Spleen (tissue), 11 donors: Measurements from ENCODE around the gene MAD2L1BP. TPM values are rescaled to one million over a fixed set of nuclear protein-coding genes. Genes with fewer than 3 reads are reported as not detected.

Experiments
- DNase-seq: peaks from one replicate; pipeline ENCODE4 v3.0.0-alpha.2; 2020
- H3K27ac ChIP-seq, 8 donors: fragments of 200-600 bp; sonication (generic) in 7 of 8; 1 replicate in 4 of 8; 2 replicates in 4 of 8; pipeline versions ENCODE4 v1.5.0 to v1.8.0; 2016 to 2021; ENCODE audit warnings: inconsistent platforms in 4 of 8, mild to moderate bottlenecking in 4 of 8, moderate library complexity in 1 of 8
- H3K27me3 ChIP-seq, 7 donors: fragments of 200-600 bp; sonication (generic) in 6 of 7; replicated peaks in 1 of 7; 1 replicate in 4 of 7; 2 replicates in 3 of 7; pipeline versions ENCODE4 v1.5.0 to v1.8.0; 2016 to 2021; ENCODE audit warnings: inconsistent platforms in 3 of 7, mild to moderate bottlenecking in 1 of 7
- H3K36me3 ChIP-seq, 6 donors: fragments of 200-600 bp; sonication (generic) in 5 of 6; 1 replicate in 4 of 6; 2 replicates in 2 of 6; pipeline versions ENCODE4 v1.5.0 to v1.8.0; 2016 to 2021; ENCODE audit warnings: inconsistent platforms in 2 of 6
- H3K4me1 ChIP-seq, 6 donors: fragments of 200-600 bp; sonication (generic) in 5 of 6; 1 replicate in 3 of 6; 2 replicates in 3 of 6; pipeline versions ENCODE4 v1.5.0 to v1.8.0; 2016 to 2021; ENCODE audit warnings: inconsistent platforms in 3 of 6
- H3K4me3 ChIP-seq, 8 donors: fragments of 200-600 bp; sonication (generic) in 7 of 8; 1 replicate in 4 of 8; 2 replicates in 4 of 8; pipeline versions ENCODE4 v1.5.0 to v1.8.0; 2016 to 2021; ENCODE audit warnings: inconsistent platforms in 4 of 8, mild to moderate bottlenecking in 4 of 8, moderate library complexity in 2 of 8
- H3K9me3 ChIP-seq, 8 donors: fragments of 200-600 bp; sonication (generic) in 7 of 8; 1 replicate in 4 of 8; 2 replicates in 4 of 8; pipeline versions ENCODE4 v1.5.0 to v1.8.0; 2016 to 2021; ENCODE audit warnings: inconsistent platforms in 4 of 8
- POLR2A ChIP-seq, 3 donors: fragments of 450-650 bp; IDR thresholded peaks; one replicate each; pipeline ENCODE4 v1.5.1; 2017; ENCODE audit warnings: antibody characterized with exemption in 3 of 3, mild to moderate bottlenecking in 1 of 3
- POLR2AphosphoS5 ChIP-seq, 3 donors: sonication (generic); formaldehyde crosslinking; IDR thresholded peaks; one replicate each; pipeline ENCODE4 v1.5.1; 2017; ENCODE audit warnings: antibody characterized with exemption in 3 of 3
- WGBS, 5 donors: extraction: QIAGEN DNeasy Blood & Tissue Kit in 3 of 5; methylation state at CpG; one replicate each; pipeline versions ENCODE4 v1.1.5 to v1.1.7; 2013 to 2018; 5-methylcytosine and 5-hydroxymethylcytosine counted together
- intact Hi-C: fragments of 100-400 bp; cut with DNase I; formaldehyde crosslinking; loops from one replicate; pipeline ENCODE4 v1.15.0; 2023; ENCODE audit warnings: low total_unique reads
- polyA plus RNA-seq, 3 donors: library from polyadenylated mRNA; stranded (reverse); fragments of 200-250 nt; gene quantifications; one replicate each; pipeline ENCODE4 v1.2.1, GENCODE V29; 2013
- total RNA-seq, 7 donors: library from RNA; depleted of rRNA in 3 of 7; stranded (reverse); fragments of >200 nt in 3 of 7; fragmentation: NEBNext Ultra II Directional in 4 of 7; extraction: Animal tissue kit (Norgen Biotek cat#: 25700) in 4 of 7; gene quantifications; one replicate each; pipeline versions ENCODE4 v1.1.0 to v1.2.1, GENCODE V29; 2016 to 2021
- TF ChIP-seq, protein P1 (sequence below), 11 experiments: fragments of 200-600 bp in 7 of 11; fragments of 450-650 bp in 4 of 11; sonication (generic) in 4 of 11; IDR thresholded peaks in 8 of 11; conservative IDR thresholded peaks in 3 of 11; 1 replicate in 7 of 11; 2 replicates in 4 of 11; pipeline versions ENCODE4 v1.4.0 to v1.8.0; 2016 to 2021; ENCODE audit warnings: antibody characterized with exemption in 11 of 11, inconsistent platforms in 4 of 11, mild to moderate bottlenecking in 1 of 11
- donor health status: healthy with polysubstance abuse.
- donor health status: DM: no; HTN: no; CAD: no; lungs with moderate emphysema.
- donor health status: DM: no; HTN: no; CAD: no.
- donor health status: Bipolar disorder and iron deficiency.
- donor health status: healthy.
- donor health status: DM: no; HTN: no; CAD: no.
- donor health status: DM: yes; HTN: yes; CAD: no.

Gene MAD2L1BP
- total and polyA plus RNA-seq, 10 donors, result 18.9 to 33.4 (median 21.7) TPM

DNA sequence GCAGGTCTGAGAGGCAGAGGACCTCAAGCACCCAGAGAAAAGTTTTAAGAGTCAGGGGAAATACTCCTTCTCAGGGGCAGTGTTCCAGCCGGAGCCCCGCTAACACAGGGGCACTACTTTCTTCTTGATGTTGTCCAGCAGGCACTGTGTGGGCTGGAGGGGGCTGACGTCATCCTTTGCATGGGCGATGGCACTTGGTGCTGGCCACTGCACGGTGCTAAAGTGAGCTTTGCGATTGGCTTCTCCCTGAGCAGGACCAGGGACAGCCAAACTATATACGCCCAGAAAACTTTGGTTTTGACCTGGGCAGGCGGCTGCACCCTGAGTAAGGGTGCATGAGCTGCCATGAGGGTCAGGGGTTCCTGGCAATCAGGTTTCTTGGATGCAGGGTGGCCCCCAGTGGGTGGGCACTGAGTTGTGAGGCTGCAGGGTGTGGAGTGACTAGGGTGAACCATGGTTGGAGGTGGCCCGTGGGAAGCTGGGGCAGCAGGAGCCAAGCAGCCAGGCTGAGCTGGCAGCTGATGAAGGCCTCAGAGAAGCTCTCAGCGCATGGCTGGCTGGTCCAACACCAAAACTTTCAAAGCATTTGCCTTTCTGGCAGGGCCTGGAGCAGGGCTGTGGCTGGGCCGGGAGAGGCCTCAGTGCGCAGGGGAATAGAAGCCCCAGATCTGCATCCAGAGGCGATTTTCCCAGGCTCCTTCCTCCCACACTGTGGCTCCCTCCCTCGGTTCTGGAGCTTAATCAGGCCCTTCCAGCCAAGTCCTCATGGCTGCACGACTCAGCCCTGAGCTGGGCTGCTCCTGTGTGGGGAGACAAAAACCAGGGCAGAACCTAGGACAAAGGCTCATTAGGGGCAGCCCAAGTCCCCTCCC lies 33.6 kb downstream of the MAD2L1BP start:
- Histone ChIP-seq H3K27ac (peak overlapping the region in 7 of 8 donors; percentile 41 to 72 (median 62)), H3K36me3 (peaks cover 2 to 54% (median 38%) of the 10 kb centered on the region in 6 donors), H3K4me3 (no peak overlapping the region), H3K4me1 (peaks cover 11 to 73% (median 29%) of the 10 kb centered on the region in 6 donors), H3K27me3 (peaks cover 0 to 5% (median 0%) of the 10 kb centered on the region in 7 donors), H3K9me3 (no peaks in the 10 kb centered on the region)
- intact Hi-C loops, result loop anchor here (5.0 to 10.0 kb wide), 2 partner anchors 86 to 408 kb away; no protein-coding TSS in a partner anchor
- 63 to 83% (median 76%) methylated on average over 10 to 15 of the region's 15 CpGs for WGBS, 5 donors
- TF ChIP-seq POLR2A (IDR thresholded peaks at IDR 0.05) (no peak), POLR2AphosphoS5 (IDR thresholded peaks at IDR 0.05) (peak in 1 of 3 donors; percentile 62)
- no peak for DNase-seq

DNA sequence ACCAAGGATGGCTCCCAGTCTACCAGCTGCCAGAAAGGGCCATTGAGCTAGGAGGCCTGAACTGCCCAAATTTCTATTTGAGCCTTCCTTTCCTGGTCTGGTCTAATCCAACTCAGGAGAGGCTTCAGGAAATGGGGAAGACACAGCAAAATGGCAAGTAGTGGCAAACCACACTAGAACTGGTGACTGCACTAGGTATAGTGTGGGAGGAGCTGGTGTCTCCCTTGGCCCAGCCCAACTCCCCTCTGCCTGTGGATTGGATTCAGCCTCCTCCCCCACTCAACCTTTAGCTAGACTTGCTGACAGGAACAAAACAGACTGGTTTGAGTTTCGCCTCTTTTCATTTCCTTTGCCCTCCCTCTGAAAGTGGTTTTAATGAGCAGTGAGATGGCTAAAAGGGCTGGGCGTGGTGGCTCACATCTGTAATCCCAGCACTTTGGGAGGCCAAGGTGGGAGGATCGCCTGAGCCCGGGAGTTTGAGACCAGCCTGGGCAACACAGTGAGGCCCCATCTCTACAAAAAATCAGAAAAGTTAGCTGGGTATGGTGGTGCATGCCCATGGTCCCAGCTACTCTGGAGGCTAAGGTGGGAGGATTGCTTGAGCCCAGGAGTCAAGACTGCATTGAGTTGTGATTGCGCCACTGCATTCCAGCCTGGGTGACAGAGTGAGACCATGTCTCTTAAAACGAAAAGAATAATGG lies 34.4 kb downstream of the MAD2L1BP start:
- peaks cover 0 to 3% (median 0%) of the 10 kb centered on the region in 7 donors for H3K27me3 ChIP-seq
- H3K27ac ChIP-seq, result peak overlapping the region in 7 of 8 donors; percentile 41 to 72 (median 62)
- no peak overlapping the region for H3K4me3 ChIP-seq
- peaks cover 11 to 76% (median 29%) of the 10 kb centered on the region in 6 donors for H3K4me1 ChIP-seq
- no peak for TF ChIP-seq POLR2A (IDR thresholded peaks at IDR 0.05)
- TF ChIP-seq POLR2AphosphoS5 (IDR thresholded peaks at IDR 0.05), result no peak
- TF ChIP-seq, protein P1, sequence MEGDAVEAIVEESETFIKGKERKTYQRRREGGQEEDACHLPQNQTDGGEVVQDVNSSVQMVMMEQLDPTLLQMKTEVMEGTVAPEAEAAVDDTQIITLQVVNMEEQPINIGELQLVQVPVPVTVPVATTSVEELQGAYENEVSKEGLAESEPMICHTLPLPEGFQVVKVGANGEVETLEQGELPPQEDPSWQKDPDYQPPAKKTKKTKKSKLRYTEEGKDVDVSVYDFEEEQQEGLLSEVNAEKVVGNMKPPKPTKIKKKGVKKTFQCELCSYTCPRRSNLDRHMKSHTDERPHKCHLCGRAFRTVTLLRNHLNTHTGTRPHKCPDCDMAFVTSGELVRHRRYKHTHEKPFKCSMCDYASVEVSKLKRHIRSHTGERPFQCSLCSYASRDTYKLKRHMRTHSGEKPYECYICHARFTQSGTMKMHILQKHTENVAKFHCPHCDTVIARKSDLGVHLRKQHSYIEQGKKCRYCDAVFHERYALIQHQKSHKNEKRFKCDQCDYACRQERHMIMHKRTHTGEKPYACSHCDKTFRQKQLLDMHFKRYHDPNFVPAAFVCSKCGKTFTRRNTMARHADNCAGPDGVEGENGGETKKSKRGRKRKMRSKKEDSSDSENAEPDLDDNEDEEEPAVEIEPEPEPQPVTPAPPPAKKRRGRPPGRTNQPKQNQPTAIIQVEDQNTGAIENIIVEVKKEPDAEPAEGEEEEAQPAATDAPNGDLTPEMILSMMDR (IDR thresholded peaks at IDR 0.05 in 8 of 11, conservative IDR thresholded peaks at IDR 0.05 in 3 of 11), result no peak
- WGBS, 5 donors, result 78 to 84% (median 79%) methylated on average over 6 of the region's 6 CpGs
- intact Hi-C loops, result loop anchor here (5.0 to 10.0 kb wide), 2 partner anchors 85 to 407 kb away; no protein-coding TSS in a partner anchor
- H3K9me3 ChIP-seq, result no peaks in the 10 kb centered on the region
- DNase-seq, result no peak
- H3K36me3 ChIP-seq, result peaks cover 5 to 62% (median 46%) of the 10 kb centered on the region in 6 donors

DNA sequence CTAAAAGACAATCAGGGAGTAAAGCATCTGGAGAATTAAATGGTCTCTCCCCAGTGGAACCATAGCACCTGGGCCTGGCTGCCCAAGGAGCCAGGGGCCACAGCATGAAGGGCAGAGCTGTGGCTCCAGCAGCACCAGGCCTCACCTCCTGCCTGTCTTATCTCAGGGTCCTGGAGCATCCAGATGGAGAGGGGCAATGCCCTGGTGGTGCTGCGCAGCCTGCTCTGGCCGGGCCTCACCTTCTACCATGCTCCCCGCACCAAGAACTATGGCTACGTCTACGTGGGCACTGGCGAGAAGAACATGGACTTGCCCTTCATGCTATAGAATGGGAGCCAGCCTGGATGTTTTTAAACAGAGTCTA lies 35.0 kb downstream of the MAD2L1BP start:
- peaks cover 5 to 67% (median 52%) of the 10 kb centered on the region in 6 donors for H3K36me3 ChIP-seq
- intact Hi-C loops, result no loop called here
- 93 to 96% (median 96%) methylated on average over 6 of the region's 6 CpGs for WGBS, 5 donors
- H3K4me1 ChIP-seq, result peaks cover 11 to 76% (median 29%) of the 10 kb centered on the region in 6 donors
- peak overlapping the region in 6 of 8 donors; percentile 53 to 72 (median 64) for H3K27ac ChIP-seq
- H3K4me3 ChIP-seq, result no peak overlapping the region
- H3K27me3 ChIP-seq, result no peaks in the 10 kb centered on the region
- H3K9me3 ChIP-seq, result no peaks in the 10 kb centered on the region
- TF ChIP-seq POLR2AphosphoS5 (IDR thresholded peaks at IDR 0.05), result peak in 1 of 3 donors; percentile 46
- TF ChIP-seq, protein P1 (IDR thresholded peaks at IDR 0.05 in 8 of 11, conservative IDR thresholded peaks at IDR 0.05 in 3 of 11), result no peak
- DNase-seq, result no peak

DNA sequence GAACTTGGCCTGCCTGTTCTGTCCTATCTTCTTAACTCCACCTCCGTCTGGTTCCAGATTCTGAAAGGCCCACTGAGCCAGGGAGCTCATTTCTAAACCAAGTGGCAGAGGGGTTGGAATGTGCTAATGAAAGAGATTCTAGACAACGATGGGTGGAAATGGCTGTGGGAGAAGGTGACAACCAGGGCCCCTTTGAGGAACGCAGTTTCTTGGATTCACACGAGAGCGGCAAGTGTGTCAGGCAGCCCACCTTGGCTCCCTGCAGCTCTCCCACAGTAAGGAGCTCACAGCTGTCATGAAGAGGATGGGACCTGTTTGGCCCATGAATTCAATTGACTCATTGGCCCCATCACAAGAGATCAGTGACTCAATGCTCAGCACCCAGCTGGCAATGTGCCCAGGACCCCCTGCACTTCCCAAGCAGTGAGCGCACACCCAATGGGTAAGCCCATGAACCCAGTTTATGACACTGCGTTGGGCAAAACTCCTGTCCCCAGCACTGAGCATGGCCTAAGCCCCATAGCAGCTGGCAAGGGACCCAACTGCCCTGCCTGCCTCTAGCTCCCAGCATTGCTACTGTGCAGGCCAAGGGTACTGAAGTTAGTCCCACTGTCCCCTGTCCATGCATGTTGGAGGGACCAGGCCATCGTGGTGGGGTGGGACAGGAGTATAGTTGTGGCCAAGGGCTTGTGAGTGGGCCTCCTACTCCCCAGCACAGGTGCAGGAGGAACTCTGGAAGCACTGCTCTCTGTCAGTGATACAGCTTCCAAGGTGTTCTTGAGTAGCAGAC lies 35.6 kb downstream of the MAD2L1BP start:
- Histone ChIP-seq H3K4me3 (no peak overlapping the region), H3K27me3 (no peaks in the 10 kb centered on the region), H3K9me3 (no peaks in the 10 kb centered on the region), H3K4me1 (peaks cover 11 to 76% (median 29%) of the 10 kb centered on the region in 6 donors), H3K36me3 (peaks cover 5 to 73% (median 58%) of the 10 kb centered on the region in 6 donors), H3K27ac (peak overlapping the region in 7 of 8 donors; percentile 41 to 72 (median 62))
- DNase-seq, result no peak
- intact Hi-C loops, result no loop called here
- 92 to 96% (median 94%) methylated on average over 8 of the region's 8 CpGs for WGBS, 5 donors
- peak in 1 of 3 donors; percentile 3 for TF ChIP-seq POLR2AphosphoS5 (IDR thresholded peaks at IDR 0.05)
- TF ChIP-seq POLR2A (IDR thresholded peaks at IDR 0.05), result no peak
